Measurements from ENCODE around the gene SENP7.
"Not testable (repeated sequence)": the region's sequence is repeated elsewhere in the genome, so short reads cannot be mapped to it uniquely, and the experiment has no call there.

Gene SENP7, protein sequence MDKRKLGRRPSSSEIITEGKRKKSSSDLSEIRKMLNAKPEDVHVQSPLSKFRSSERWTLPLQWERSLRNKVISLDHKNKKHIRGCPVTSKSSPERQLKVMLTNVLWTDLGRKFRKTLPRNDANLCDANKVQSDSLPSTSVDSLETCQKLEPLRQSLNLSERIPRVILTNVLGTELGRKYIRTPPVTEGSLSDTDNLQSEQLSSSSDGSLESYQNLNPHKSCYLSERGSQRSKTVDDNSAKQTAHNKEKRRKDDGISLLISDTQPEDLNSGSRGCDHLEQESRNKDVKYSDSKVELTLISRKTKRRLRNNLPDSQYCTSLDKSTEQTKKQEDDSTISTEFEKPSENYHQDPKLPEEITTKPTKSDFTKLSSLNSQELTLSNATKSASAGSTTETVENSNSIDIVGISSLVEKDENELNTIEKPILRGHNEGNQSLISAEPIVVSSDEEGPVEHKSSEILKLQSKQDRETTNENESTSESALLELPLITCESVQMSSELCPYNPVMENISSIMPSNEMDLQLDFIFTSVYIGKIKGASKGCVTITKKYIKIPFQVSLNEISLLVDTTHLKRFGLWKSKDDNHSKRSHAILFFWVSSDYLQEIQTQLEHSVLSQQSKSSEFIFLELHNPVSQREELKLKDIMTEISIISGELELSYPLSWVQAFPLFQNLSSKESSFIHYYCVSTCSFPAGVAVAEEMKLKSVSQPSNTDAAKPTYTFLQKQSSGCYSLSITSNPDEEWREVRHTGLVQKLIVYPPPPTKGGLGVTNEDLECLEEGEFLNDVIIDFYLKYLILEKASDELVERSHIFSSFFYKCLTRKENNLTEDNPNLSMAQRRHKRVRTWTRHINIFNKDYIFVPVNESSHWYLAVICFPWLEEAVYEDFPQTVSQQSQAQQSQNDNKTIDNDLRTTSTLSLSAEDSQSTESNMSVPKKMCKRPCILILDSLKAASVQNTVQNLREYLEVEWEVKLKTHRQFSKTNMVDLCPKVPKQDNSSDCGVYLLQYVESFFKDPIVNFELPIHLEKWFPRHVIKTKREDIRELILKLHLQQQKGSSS

DNA sequence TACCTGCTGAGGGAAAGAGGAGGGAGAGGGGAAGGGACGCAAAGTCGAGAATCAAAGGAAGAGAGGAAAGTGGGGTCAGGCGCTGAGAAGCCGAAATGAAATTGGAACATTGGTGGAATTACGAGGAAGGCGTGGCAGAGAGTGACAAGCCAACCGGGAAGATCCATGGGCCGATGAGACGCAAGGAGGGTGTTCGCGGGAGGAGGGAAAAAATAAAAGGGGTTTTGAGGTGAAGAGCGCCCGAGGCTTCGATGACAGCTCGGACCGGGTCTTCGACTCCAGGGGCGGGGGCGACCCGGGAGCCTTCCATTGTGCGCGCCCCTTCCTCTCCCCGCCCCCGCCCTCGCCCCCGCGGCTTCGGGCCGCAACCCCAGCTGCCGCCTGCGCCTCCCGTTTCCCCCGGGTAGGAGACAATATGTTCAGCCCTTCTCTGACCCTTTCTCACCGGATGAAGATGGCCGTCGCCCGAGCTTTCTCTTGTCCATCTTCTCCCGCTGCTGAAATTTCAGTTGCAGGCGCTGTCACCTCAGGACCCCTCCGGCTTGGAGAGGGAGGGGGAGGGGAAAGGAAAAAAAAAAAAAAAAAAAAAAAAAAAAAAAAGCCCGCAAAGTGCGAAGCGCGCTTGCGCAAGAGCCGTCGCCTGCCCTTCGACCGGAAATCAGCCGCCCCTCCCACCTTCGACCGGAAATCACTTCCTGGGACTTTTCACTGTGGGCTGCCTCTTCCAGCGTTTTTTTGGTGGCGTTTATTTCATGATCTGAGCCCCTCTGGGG lies at the start of gene SENP7:
Gene SENP7 (minus strand): TSS at position 567 of the 773 bp plus-strand sequence. CDS start 82 bp downstream, at position 485.
- DNase-seq, result peak; percentile 81

GRCh38 chr3:101561630-101562328 lies 48.8 kb upstream of the SENP7 start, which contains the start of gene TRMT10C:
TRMT10C (plus strand) TSS chr3:101561868; CDS start chr3:101564782, 2,914 bp downstream.
- peak; percentile 94 for DNase-seq

- no peak for DNase-seq
These were observed 43.1 kb upstream of the SENP7 start for GRCh38 chr3:101556064-101556463.

DNA sequence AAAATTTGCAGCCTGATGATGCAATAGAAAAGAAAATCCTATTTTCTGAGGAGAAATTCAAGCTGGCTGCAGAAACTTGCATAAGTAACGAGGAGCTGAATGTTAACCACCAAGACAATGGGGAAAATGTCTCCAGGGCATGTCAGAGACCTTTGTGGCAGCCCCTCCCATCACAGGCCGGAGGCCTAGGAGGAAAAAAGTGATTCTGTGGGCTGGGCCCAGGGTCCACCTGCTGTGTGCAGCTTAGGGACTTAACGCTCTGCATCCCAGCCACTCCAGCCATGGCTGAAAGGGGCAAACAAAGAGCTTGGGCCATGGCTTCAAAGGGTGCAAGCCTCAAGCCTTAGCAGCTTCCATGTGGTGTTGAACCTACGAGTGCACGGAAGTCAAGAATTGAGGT lies 40.4 kb upstream of the SENP7 start:
- DNase-seq, result not testable (repeated sequence)

DNA sequence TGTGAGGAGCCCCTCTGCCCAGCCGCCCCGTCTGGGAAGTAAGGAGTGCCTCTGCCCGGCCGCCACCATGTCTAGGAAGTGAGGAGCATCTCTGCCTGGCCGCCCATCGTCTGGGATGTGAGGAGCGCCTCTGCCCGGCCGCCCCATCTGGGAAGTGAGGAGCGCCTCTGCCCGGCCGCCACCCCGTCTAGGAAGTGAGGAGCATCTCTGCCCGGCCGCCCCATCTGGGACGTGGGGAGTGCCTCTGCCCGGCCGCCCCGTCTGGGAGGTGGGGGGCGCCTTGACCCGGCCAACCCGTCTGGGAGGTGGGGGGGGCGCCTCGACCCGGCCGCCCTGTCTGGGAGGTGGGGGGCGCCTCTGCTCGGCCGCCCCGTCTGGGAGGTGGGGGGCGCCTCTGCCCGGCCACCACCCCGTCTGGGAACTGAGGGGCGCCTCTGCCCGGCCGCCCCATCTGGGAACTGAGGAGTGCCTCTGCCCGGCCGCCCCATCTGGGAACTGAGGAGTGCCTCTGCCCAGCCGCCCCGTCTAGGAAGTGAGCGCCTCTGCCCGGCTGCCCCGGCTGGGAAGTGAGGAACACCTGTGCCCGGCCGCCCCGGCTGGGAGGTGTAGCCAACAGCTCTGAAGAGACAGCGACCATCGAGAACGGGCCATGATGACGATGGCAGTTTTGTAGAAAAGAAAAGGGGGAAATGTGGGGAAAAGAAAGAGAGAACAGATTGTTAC lies 38.5 kb upstream of the SENP7 start:
- DNase-seq, result not testable (repeated sequence)

GRCh38 chr3:101549473-101549872 lies 36.5 kb upstream of the SENP7 start:
- DNase-seq, result no peak

DNA sequence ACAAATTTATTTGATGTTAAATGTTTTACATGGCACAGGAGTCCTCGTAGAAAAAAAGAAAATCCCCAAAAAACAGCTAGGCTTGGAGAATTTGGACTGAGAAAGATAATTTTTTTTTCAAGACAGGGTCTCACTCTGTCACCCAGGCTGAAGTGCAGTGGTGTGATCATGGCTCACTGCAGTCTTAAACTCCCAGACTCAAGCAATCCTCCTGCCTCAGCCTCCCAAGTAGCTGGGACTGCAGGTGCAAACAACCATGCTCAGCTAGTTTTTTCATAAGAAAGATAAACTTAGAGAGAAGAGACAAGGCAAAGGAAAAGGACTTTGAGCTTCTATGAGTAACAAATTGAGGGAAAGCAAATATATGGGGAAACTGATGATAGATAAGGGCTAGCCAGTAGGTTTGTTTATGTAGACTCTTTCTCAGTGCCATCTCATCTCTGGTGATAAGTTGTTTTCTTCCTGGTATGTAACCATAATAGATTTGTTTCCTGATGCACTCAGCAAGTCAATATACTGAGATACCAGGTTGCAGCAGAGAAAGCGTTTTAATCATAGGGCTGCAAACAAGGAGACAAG lies 35.6 kb upstream of the SENP7 start:
- no peak for DNase-seq

- DNase-seq, result peak; percentile 18
These were observed 31.3 kb upstream of the SENP7 start for GRCh38 chr3:101544161-101544850.

DNA sequence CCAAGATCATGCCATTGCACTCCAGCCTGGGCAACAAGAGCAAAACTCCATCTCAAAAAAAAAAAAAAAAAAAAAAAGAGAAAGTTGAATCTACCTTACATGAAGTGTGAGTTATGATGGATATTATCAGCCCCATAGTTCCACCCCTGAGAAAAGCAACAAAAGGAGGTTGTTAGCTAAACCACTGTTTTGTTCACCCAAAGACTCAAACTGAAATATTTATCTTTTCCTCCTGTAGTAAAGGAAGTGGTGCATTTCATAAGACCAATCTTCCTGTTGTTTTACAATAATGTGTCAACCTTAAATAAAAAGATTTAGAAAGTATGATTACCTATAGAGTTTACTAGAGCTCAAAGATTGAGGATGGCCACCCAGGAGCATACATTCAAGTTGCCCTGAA lies 29.9 kb upstream of the SENP7 start:
- DNase-seq, result peak; percentile 22

- not testable (repeated sequence) for DNase-seq
These were observed 23.9 kb upstream of the SENP7 start for GRCh38 chr3:101536955-101537354.

DNA sequence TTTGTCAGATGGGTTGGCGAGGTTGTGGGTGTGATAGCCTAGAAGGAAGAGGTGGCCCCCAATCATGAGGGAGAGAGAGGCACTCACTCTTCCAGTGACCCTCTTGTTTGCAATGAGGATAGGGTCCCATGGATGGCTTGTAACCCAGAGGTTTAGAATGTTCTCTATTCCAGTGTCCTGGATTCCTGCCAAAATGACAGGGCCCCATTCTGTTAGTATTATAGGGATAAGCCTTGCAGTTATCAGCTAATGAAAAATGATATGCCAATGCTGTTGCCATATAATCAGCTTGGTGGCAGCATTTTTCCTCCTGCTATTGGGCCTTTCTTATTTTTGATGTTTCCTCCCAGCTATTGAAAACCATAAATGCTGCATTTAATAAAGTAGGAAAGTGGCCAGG lies 23.3 kb upstream of the SENP7 start:
- no peak for DNase-seq

GRCh38 chr3:101535221-101535620 lies 22.2 kb upstream of the SENP7 start:
- no peak for DNase-seq

GRCh38 chr3:101533603-101533968 lies 20.6 kb upstream of the SENP7 start:
- DNase-seq, result no peak

GRCh38 chr3:101532783-101533602 lies 20.0 kb upstream of the SENP7 start:
- DNase-seq, result no peak

DNA sequence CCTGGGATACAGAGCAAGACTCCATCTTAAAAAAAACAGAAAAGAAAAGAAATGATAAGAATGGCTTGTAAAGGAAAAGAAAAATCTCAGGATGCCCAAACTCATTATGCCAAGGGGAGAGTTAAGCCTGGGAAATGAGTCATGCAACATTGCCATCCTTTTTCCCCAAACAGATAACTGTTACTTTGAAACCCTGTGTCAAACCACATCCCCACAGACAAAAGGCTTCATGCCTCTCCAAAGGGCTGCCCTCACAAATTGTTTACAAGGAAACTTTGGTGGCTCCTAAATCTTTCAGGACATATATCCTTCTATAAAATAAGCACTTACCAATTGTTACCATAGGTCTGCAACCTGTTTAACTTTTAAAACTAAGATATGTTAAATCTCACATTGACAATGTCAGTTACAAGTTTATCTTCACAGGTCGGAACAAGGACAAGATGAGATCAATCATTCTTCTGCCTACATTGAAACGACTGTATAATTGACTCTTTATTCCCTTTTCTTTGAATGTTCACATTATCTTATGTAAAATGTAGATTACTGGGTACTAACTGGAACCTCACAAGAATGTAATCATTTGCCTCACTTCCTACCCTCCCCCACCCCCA lies 18.6 kb upstream of the SENP7 start:
- peak; percentile 18 for DNase-seq

DNA sequence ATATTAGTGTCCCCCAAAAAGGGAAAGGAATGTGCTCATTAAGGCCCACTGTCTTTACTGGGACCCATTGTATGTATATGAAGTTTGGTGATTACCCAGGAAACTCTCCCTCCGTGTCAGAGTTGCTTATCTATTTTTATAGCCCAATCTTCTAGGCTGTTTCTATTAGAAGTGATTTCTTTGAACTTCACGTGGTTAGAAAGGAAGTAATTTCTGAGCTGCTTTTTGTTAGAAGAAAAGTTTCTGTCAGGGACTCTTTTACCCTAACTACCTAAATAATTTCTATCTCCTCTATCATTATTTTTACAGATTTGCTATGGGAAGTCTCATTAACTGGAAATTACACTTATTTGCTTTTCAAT lies 17.7 kb upstream of the SENP7 start:
- DNase-seq, result peak; percentile 26

DNA sequence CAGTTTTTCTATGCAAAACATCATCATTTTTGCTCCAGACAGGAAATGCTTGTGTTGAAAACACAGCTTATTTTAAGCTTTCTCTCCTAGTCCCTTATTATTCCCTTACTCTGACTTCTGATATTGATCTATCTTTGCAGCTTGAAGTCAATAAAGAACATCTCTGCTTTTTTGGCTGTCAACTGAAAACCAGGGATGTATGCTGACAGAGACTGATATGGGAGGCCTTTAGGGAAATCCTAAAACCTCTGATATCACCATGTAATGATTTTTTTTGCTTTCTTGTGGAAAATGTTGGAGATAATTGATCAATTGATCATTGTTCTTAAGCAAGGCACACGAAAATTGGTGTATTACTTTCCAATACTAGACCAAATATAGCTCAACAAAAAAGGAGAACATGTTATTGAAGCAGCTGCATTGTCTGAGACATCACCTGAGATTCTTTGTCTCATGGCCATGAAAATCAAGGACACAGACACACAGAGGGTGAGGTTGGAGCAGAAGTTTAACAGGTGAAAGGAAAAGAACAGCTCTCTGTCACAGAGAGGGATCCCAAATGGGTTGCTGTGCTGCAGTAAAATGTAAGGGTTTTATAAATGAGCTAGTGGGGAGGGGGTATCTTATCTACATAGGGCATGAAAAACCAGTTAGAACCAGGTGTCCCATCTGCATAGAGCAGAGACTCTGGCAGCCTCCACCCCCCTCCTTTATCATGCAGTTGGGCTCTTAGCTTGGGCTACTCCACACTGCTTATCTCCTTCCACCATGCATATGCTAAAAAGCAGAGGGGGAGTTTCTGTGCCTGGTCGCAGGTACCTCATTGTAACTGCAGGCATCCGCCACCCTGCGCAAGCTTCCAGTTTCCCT lies 17.0 kb upstream of the SENP7 start:
- no peak for DNase-seq

- DNase-seq, result no peak
These were observed 14.9 kb upstream of the SENP7 start for GRCh38 chr3:101527906-101528305.
